ENCODE data around the gene HIVEP3. TPM values are rescaled to one million over a fixed set of nuclear protein-coding genes. Genes with fewer than 3 reads are reported as not detected.

Gene HIVEP3
- total RNA-seq, 3 donors from 2014 or later = 107 to 117 (median 114) TPM

DNA sequence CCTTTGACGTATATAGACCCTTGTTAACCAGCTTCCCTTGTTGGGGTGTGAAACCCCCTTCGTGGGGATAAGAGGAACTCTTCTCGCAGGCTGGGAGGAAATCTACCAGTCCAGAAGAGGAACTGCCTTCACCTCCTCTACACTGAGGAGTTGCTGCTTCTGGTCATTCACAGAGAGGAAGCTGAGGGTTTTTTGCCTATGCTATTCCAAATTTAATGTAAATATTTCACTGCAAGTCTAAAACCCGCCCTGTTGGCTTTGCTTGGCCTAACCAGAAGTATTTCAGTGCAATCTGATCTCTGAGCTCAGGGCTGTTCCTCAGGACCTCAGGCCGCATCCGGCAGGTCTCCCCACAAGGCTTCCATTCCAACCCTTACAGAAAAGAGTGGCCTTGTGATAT is 150.1 kb downstream of the HIVEP3 start:
- H3K36me3 Mint-ChIP-seq (ENCODE audit: insufficient read depth) = no peaks in the 10 kb centered on the region
- H3K4me3 Mint-ChIP-seq = no peak overlapping the region
- ATAC-seq = no peak
- no peak for DNase-seq
- peaks cover 20% of the 10 kb centered on the region for H3K4me1 Mint-ChIP-seq (ENCODE audit: low read depth)
- H3K27me3 Mint-ChIP-seq (ENCODE audit: low read depth) = no peaks in the 10 kb centered on the region
- H3K9me3 Mint-ChIP-seq = no peaks in the 10 kb centered on the region

DNA sequence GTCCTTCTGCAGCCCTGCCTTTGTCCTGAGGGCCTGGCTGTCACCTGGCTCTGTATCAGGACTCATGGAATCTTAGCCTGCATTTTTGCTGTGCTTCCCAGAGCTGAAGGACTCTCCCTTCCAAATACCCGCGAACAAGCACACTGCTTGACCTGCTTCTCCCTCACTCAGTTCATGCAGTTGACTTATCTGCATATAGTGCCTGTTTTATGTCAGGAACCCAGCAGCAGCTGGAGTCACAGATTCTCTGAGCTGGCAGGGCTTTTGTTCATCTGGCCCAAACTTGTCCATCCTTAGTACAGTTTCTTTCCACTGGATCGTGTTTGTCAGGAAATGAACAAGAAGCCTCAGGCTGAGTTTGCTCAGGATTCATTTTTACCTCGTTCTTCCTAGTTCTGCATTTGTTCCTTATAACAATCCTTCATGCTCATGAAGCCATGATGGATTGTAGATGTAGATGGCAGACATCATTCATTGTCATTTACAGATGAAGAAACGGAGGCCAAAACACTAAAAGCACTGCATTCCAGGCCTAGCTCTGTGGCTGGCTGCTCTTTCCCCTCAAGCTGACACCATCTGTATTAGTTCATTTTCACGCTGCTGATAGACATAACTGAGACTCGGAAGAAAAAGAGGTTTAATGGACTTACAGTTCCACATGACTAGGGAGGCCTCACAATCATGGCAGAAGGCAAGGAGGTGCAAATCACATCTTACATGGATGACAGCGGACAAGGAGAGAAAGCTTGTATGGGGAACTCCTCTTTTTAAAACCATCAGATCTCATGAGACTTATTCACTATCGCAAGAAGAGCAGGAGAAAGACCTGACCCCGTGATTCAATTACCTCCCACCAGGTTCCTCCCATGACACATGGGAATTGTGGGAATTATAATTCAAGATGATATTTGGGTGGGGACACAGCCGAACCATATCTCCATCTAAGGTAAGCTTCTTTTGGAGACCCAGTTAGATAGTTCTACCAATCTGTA is 150.9 kb downstream of the HIVEP3 start:
- H3K27me3 Mint-ChIP-seq (ENCODE audit: low read depth) = no peaks in the 10 kb centered on the region
- H3K4me1 Mint-ChIP-seq (ENCODE audit: low read depth) = peaks cover 20% of the 10 kb centered on the region
- ATAC-seq (no peak), DNase-seq (no peak)
- no peak overlapping the region for H3K4me3 Mint-ChIP-seq
- H3K36me3 Mint-ChIP-seq (ENCODE audit: insufficient read depth) = no peaks in the 10 kb centered on the region
- no peaks in the 10 kb centered on the region for H3K9me3 Mint-ChIP-seq

GRCh38 chr1:41766546-41766945 is 152.2 kb downstream of the HIVEP3 start:
- H3K4me1 Mint-ChIP-seq (ENCODE audit: low read depth) = peaks cover 18% of the 10 kb centered on the region
- ATAC-seq = no peak

GRCh38 chr1:41766041-41766440 is 152.7 kb downstream of the HIVEP3 start:
- ATAC-seq (no peak), DNase-seq (no peak)
- no peaks in the 10 kb centered on the region for H3K27me3 Mint-ChIP-seq (ENCODE audit: low read depth)
- H3K36me3 Mint-ChIP-seq (ENCODE audit: insufficient read depth) = no peaks in the 10 kb centered on the region
- no peak overlapping the region for H3K4me3 Mint-ChIP-seq
- peaks cover 18% of the 10 kb centered on the region for H3K4me1 Mint-ChIP-seq (ENCODE audit: low read depth)
- H3K9me3 Mint-ChIP-seq = peaks cover 8% of the 10 kb centered on the region

More at GRCh38 chr1:41766546-41766945, 152.2 kb downstream of the HIVEP3 start:
- H3K27me3 Mint-ChIP-seq (ENCODE audit: low read depth) = no peaks in the 10 kb centered on the region
- DNase-seq = no peak
- no peaks in the 10 kb centered on the region for H3K36me3 Mint-ChIP-seq (ENCODE audit: insufficient read depth)
- no peak overlapping the region for H3K4me3 Mint-ChIP-seq
- H3K9me3 Mint-ChIP-seq = peaks cover 6% of the 10 kb centered on the region

DNA sequence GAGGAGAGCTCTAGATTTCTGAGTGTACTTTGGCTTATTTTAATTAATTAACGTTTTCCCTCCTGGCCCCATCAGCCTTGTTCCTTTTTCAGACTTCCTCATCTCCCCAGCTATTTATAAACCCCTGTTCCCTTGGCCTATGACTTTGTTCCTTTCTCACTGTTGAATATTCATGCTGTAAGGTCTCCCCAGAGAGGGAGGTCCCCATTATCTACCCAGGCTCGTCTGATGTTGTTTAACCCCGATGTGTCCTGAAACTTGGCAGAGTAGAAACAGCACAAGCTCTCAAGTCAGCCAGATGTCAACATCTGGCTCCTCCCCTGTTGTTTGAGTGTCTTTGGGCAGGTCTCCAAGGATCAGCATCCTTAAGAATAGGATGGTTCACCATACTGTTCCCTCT is 153.6 kb downstream of the HIVEP3 start:
- Mint-ChIP-seq H3K9me3 (peaks cover 8% of the 10 kb centered on the region), H3K27me3 (ENCODE audit: low read depth) (no peaks in the 10 kb centered on the region), H3K4me3 (no peak overlapping the region), H3K36me3 (ENCODE audit: insufficient read depth) (no peaks in the 10 kb centered on the region), H3K4me1 (ENCODE audit: low read depth) (peaks cover 18% of the 10 kb centered on the region)
- no peak for ATAC-seq
- DNase-seq = no peak

- no peaks in the 10 kb centered on the region for H3K36me3 Mint-ChIP-seq (ENCODE audit: insufficient read depth)
- ATAC-seq = no peak
- peaks cover 8% of the 10 kb centered on the region for H3K9me3 Mint-ChIP-seq
- no peaks in the 10 kb centered on the region for H3K27me3 Mint-ChIP-seq (ENCODE audit: low read depth)
- DNase-seq = no peak
- no peak overlapping the region for H3K4me3 Mint-ChIP-seq
- peaks cover 18% of the 10 kb centered on the region for H3K4me1 Mint-ChIP-seq (ENCODE audit: low read depth)
These were observed 154.1 kb downstream of the HIVEP3 start for GRCh38 chr1:41764656-41765055.

DNA sequence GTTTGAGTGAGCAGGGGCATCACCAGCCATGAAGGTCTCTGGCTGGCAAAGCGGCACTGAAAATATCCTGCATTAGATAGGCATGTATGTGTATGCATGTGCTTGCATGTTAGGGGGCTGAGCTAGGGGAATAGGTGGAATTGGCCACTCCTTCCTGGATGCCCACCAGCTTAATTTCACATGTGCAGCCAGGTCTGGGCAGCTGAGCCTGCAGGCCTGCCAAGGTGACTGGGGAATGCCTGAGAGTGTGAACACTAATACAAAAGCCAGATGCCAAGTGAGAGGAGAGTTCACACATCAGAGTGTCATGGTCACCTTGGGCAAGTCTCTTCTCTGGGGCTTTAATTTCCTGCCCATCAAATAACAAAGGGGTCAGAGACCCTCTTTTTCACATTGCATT is 155.9 kb downstream of the HIVEP3 start:
- no peak for ATAC-seq
- DNase-seq = no peak
- Mint-ChIP-seq H3K4me3 (no peak overlapping the region), H3K27me3 (ENCODE audit: low read depth) (no peaks in the 10 kb centered on the region), H3K4me1 (ENCODE audit: low read depth) (peaks cover 15% of the 10 kb centered on the region), H3K9me3 (peaks cover 8% of the 10 kb centered on the region), H3K36me3 (ENCODE audit: insufficient read depth) (no peaks in the 10 kb centered on the region)

DNA sequence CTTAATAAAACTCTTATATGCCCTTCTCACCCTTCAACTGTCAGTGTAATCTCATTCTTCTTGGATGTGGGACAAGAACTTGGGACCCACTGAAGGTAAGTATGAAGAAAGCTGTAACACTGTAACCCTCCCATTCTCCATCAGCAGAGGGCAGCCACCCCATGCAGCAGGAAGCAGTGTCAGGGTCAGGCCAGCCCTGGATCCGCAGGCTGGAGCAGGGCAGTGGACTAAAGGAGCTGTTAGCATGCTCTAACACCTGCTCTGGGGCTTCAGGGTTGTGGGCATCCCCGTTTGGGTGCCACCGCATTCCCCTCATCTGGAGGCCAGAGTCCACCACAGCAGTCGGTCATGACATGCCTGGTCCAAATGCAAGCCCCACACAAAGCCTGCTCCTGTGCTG is 156.5 kb downstream of the HIVEP3 start:
- Mint-ChIP-seq H3K9me3 (peaks cover 8% of the 10 kb centered on the region), H3K4me3 (no peak overlapping the region), H3K4me1 (ENCODE audit: low read depth) (peaks cover 15% of the 10 kb centered on the region), H3K36me3 (ENCODE audit: insufficient read depth) (no peaks in the 10 kb centered on the region), H3K27me3 (ENCODE audit: low read depth) (no peaks in the 10 kb centered on the region)
- DNase-seq (no peak), ATAC-seq (no peak)

- H3K27me3 Mint-ChIP-seq (ENCODE audit: low read depth) = no peaks in the 10 kb centered on the region
- no peak overlapping the region for H3K4me3 Mint-ChIP-seq
- H3K4me1 Mint-ChIP-seq (ENCODE audit: low read depth) = peaks cover 24% of the 10 kb centered on the region
- peaks cover 12% of the 10 kb centered on the region for H3K9me3 Mint-ChIP-seq
- no peak for ATAC-seq
- no peak for DNase-seq
- no peaks in the 10 kb centered on the region for H3K36me3 Mint-ChIP-seq (ENCODE audit: insufficient read depth)
These were observed 159.7 kb downstream of the HIVEP3 start for GRCh38 chr1:41758904-41759548.

- Mint-ChIP-seq H3K9me3 (peaks cover 12% of the 10 kb centered on the region), H3K27me3 (ENCODE audit: low read depth) (no peaks in the 10 kb centered on the region), H3K36me3 (ENCODE audit: insufficient read depth) (no peaks in the 10 kb centered on the region), H3K4me3 (no peak overlapping the region), H3K4me1 (ENCODE audit: low read depth) (peaks cover 29% of the 10 kb centered on the region)
- no peak for DNase-seq
- no peak for ATAC-seq
These were observed 160.2 kb downstream of the HIVEP3 start for GRCh38 chr1:41758500-41758899.

DNA sequence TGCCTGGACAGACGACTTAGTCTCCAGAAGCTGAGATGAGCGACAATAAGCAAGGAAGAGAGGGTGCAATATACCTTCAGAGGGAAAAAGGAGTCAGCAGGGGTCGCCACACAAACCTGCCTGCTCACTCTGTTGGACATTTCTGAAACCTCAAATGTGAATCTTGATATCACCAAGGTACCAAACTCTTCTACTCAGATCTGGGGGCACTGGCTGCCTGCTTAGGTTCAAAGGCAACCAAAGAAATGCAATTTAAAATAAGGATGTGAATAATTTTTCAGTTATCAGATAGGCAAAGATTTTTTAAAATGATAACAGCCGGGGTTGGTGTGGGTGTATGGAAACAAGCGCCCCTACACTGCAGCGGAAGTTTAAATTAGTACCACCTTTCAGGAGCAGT is 164.2 kb downstream of the HIVEP3 start:
- Mint-ChIP-seq H3K27me3 (ENCODE audit: low read depth) (no peaks in the 10 kb centered on the region), H3K36me3 (ENCODE audit: insufficient read depth) (no peaks in the 10 kb centered on the region), H3K4me1 (ENCODE audit: low read depth) (peaks cover 67% of the 10 kb centered on the region), H3K4me3 (peak overlapping the region; percentile 38), H3K9me3 (peaks cover 4% of the 10 kb centered on the region)
- DNase-seq = peak; percentile 37
- ATAC-seq = peak; percentile 23 to 35

DNA sequence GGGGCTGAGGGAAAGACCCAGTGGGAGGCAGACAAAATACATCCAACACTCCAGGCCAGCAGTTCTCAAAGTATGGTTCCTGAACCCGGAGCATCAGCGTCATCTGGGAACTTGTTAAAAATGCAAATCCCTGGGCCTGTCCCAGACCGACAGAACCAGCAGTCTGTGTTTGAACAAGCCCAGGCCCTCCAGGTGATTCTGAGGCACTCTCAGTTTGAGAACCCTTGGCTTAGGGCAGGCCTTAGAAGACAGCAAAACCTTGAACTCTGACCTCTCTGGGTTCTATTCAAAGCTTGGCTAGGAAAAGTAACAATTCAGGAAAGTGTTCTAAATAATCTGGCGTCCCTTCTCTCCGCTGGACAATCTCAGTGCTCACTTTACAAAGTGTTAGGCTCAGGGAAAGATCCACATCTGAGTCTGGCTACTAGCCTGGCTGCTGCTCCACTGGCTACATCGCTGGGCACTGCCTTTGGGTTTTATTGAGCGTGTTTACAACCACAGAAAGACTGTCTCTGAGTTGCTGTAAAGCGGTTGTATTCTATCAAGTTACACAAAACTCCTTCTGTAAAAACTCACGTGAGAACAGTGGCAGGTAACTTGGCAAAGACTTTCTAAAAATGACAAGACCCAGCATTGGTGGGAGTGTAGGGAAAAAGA is 166.1 kb downstream of the HIVEP3 start:
- Mint-ChIP-seq H3K9me3 (peaks cover 4% of the 10 kb centered on the region), H3K4me3 (no peak overlapping the region), H3K4me1 (ENCODE audit: low read depth) (peaks cover 76% of the 10 kb centered on the region), H3K36me3 (ENCODE audit: insufficient read depth) (no peaks in the 10 kb centered on the region), H3K27me3 (ENCODE audit: low read depth) (no peaks in the 10 kb centered on the region)
- DNase-seq = no peak
- no peak for ATAC-seq

- Mint-ChIP-seq H3K36me3 (ENCODE audit: insufficient read depth) (no peaks in the 10 kb centered on the region), H3K4me1 (ENCODE audit: low read depth) (peaks cover 76% of the 10 kb centered on the region), H3K4me3 (no peak overlapping the region), H3K9me3 (peaks cover 4% of the 10 kb centered on the region), H3K27me3 (ENCODE audit: low read depth) (no peaks in the 10 kb centered on the region)
- DNase-seq (no peak), ATAC-seq (no peak)
These were observed 166.8 kb downstream of the HIVEP3 start for GRCh38 chr1:41751804-41752513.

All from activated T-cell treated with anti-CD3 and anti-CD28 coated beads, Interleukin-2, amount 50 U/mL, for 4 hours (primary cell).